B cell (primary cell): ENCODE results near the gene GJA9. TPM values are rescaled to one million over a fixed set of nuclear protein-coding genes. Genes with fewer than 3 reads are reported as not detected.
A peak's percentile ranks its signal among the peaks of the same experiment; 100 is the strongest.

Experiments
- ATAC-seq: fragments of 200-7000 bp; cut with Tn5 transposase; one replicate; pipeline ENCODE4 v1.10.0; 2021; ENCODE audit warnings: low read depth, mild to moderate bottlenecking, moderate number of reproducible peaks, moderate library complexity
- CTCF ChIA-PET: fragments of 350-600 bp; sonication (Branson Sonifier 250); formaldehyde crosslinking; loops from one replicate; lab custom pipeline; 2021; ENCODE audit warnings: antibody characterized with exemption, inconsistent platforms; lab: Charles Lee
- POLR2A ChIA-PET: fragments of 350-600 bp; sonication (Branson Sonifier 250); formaldehyde crosslinking; loops from one replicate; lab custom pipeline; 2021; ENCODE audit warnings: antibody characterized with exemption; lab: Charles Lee
- DNase-seq: peaks from one replicate; pipeline ENCODE4 v3.0.0; 2013
- H2AFZ ChIP-seq: 2 replicates; pipeline ENCODE4 v1.6.1; 2012; ENCODE audit warnings: mild to moderate bottlenecking, low read depth, low read length; ENCODE audit not compliant: insufficient read depth, poor library complexity, severe bottlenecking
- H3K27ac ChIP-seq, 2 donors: 1 replicate in 1 of 2; 2 replicates in 1 of 2; pipeline ENCODE4 v1.5.1; 2012 to 2013; ENCODE audit warnings: low read length in 2 of 2, mild to moderate bottlenecking in 2 of 2, moderate library complexity in 1 of 2
- H3K27me3 ChIP-seq, 4 experiments: fragments of 200-600 bp in 1 of 4; sonication (generic) in 1 of 4; replicated peaks in 1 of 4; 1 replicate in 2 of 4; 2 replicates in 2 of 4; pipeline versions ENCODE4 v1.6.1 to v1.7.0; 2013 to 2016; ENCODE audit warnings: low read length in 3 of 4, mild to moderate bottlenecking in 2 of 4, mixed read lengths in 1 of 4, moderate library complexity in 1 of 4; ENCODE audit not compliant: insufficient read depth in 4 of 4, control insufficient read depth in 3 of 4; ENCODE audit errors: control extremely low read depth in 1 of 4
- H3K36me3 ChIP-seq, 2 experiments: replicated peaks in 1 of 2; 1 replicate in 1 of 2; 2 replicates in 1 of 2; pipeline versions ENCODE4 v1.6.1 to v1.7.1; 2013; ENCODE audit warnings: low read length in 1 of 2; ENCODE audit not compliant: insufficient read depth in 2 of 2, control insufficient read depth in 1 of 2; ENCODE audit errors: control extremely low read depth in 1 of 2, extremely low read depth in 1 of 2
- H3K4me1 ChIP-seq, 2 donors: fragments of 200-600 bp in 1 of 2; sonication (generic) in 1 of 2; 1 replicate in 1 of 2; 2 replicates in 1 of 2; pipeline versions ENCODE4 v1.5.1 to v1.6.1; 2013 to 2017; ENCODE audit warnings: low read length in 2 of 2; ENCODE audit not compliant: control insufficient read depth in 2 of 2, insufficient read depth in 2 of 2
- H3K4me2 ChIP-seq: replicated peaks from 2 replicates; pipeline ENCODE3; 2012; ENCODE audit warnings: mild to moderate bottlenecking, low read depth, low read length; ENCODE audit not compliant: poor library complexity, severe bottlenecking
- H3K4me3 ChIP-seq, 5 experiments: fragments of 200-600 bp in 1 of 5; sonication (generic) in 1 of 5; 1 replicate in 3 of 5; 2 replicates in 2 of 5; pipeline versions ENCODE4 v1.5.1 to v1.7.0; 2011 to 2016; ENCODE audit warnings: low read length in 4 of 5, mild to moderate bottlenecking in 4 of 5, low read depth in 2 of 5, control low read depth in 1 of 5, moderate library complexity in 1 of 5; ENCODE audit not compliant: insufficient read depth in 1 of 5; ENCODE audit errors: control extremely low read depth in 1 of 5, extremely low read depth in 1 of 5
- H3K79me2 ChIP-seq: fragments of 200-600 bp; sonication (generic); one replicate; pipeline ENCODE4 v1.6.0; 2016; ENCODE audit warnings: low read length; ENCODE audit not compliant: control insufficient read depth, insufficient read depth
- H3K9ac ChIP-seq: fragments of 200-600 bp; sonication (generic); 2 replicates; pipeline ENCODE4 v1.6.1; 2017; ENCODE audit warnings: mild to moderate bottlenecking, low read length, moderate library complexity
- H3K9me3 ChIP-seq, 3 donors: one replicate each; pipeline versions ENCODE4 v1.6.1 to v1.7.1; 2013; ENCODE audit warnings: low read length in 2 of 3; ENCODE audit not compliant: control insufficient read depth in 2 of 3, insufficient read depth in 1 of 3; ENCODE audit errors: control extremely low read depth in 1 of 3
- H4K20me1 ChIP-seq: 2 replicates; pipeline ENCODE4 v1.6.0; 2012; ENCODE audit warnings: mild to moderate bottlenecking, low read length; ENCODE audit not compliant: insufficient read depth, control insufficient read depth, poor library complexity, severe bottlenecking
- H3K27ac Mint-ChIP-seq: one replicate; pipeline ENCODE4 v1.8.0; 2021; ENCODE audit warnings: mixed read lengths
- H3K27me3 Mint-ChIP-seq: one replicate; pipeline ENCODE4 v1.8.0; 2021; ENCODE audit warnings: mixed read lengths
- H3K4me1 Mint-ChIP-seq: one replicate; pipeline ENCODE4 v1.8.0; 2021; ENCODE audit warnings: mixed read lengths
- H3K4me3 Mint-ChIP-seq: one replicate; pipeline ENCODE4 v1.8.0; 2021; ENCODE audit warnings: mixed read lengths
- H3K9me3 Mint-ChIP-seq: one replicate; pipeline ENCODE4 v1.8.0; 2022; ENCODE audit warnings: mixed read lengths; ENCODE audit not compliant: insufficient read depth
- CTCF ChIP-seq: fragments of 200-600 bp; IDR thresholded peaks from one replicate; pipeline ENCODE4 v1.8.0; 2022; ENCODE audit warnings: antibody characterized with exemption, mild to moderate bottlenecking
- EZH2 ChIP-seq: IDR thresholded peaks from 2 replicates; pipeline ENCODE4 v1.6.1; 2012; ENCODE audit warnings: borderline replicate concordance, low read depth, mild to moderate bottlenecking, moderate library complexity, low read length; ENCODE audit not compliant: insufficient read depth, poor library complexity, severe bottlenecking
- WGBS: methylation state at CpG from one replicate; pipeline ENCODE4 v1.1.5; 2013; ENCODE audit warnings: missing lambda C conversion rate; ENCODE audit not compliant: insufficient coverage; 5-methylcytosine and 5-hydroxymethylcytosine counted together
- intact Hi-C: fragments of 100-400 bp; cut with micrococcal nuclease; formaldehyde crosslinking; loops from one replicate; pipeline ENCODE4 v1.10.0; 2022
- polyA plus RNA-seq: library from polyadenylated mRNA; depleted of rRNA; stranded (reverse); fragments of >200 nt; gene quantifications from 2 replicates; pipeline ENCODE4 v1.2.3, GENCODE V29; 2012
- total RNA-seq, 2 donors: library from RNA; stranded (reverse); fragments of 120-200 nt in 1 of 2; gene quantifications; 1 replicate in 1 of 2; 2 replicates in 1 of 2; pipeline versions ENCODE4 v1.2.3 to v1.2.4, GENCODE V29; 2013 to 2022

Gene GJA9
- total and polyA plus RNA-seq, 2 donors (not counting 1 experiment from before 2014, with no cell fraction given) = not detected

- TF ChIP-seq EZH2 (no peak), CTCF (no peak)
- no peaks in the 10 kb centered on the region for H4K20me1 ChIP-seq
- Mint-ChIP-seq H3K4me3 (peak within 1 kb of the TSS; percentile 94), H3K27ac (peak within 1 kb of the TSS; percentile 92), H3K27me3 (no peaks in the 10 kb centered on the region), H3K4me1 (peaks cover 26% of the 10 kb centered on the region), H3K9me3 (no peaks in the 10 kb centered on the region)
- intact Hi-C loops = loop anchor here (1.0 to 5.0 kb wide), 3 partner anchors 14 to 154 kb away; partner anchors contain the start of genes AKIRIN1, NDUFS5 and RRAGC
- H3K36me3 ChIP-seq = no peaks in the 10 kb centered on the region
- peaks cover 42% of the 10 kb centered on the region for H3K79me2 ChIP-seq
- WGBS = under 1% methylated on average over 60 of the region's 69 CpGs
- DNase-seq (peak; percentile 97), ATAC-seq (peak; percentile 99)
- no peaks in the 10 kb centered on the region for H3K9me3 ChIP-seq
- peak within 1 kb of the TSS; percentile 91 for H3K9ac ChIP-seq
- H3K4me1 ChIP-seq = peaks cover 13 to 21% of the 10 kb centered on the region in 2 donors
- peak within 1 kb of the TSS; percentile 94 for H2AFZ ChIP-seq
- H3K27ac ChIP-seq = peak within 1 kb of the TSS; percentile 39 to 82
- H3K4me3 ChIP-seq = peak within 1 kb of the TSS; percentile 77 to 93 (median 85)
- H3K4me2 ChIP-seq = peak within 1 kb of the TSS; percentile 88
- POLR2A ChIA-PET = interaction anchor here (0.5 to 2.8 kb wide), 4 partner anchors 14 to 859 kb away, joined by 3 to 16 read pairs (median 6); partner anchors contain the start of gene RRAGC
- H3K27me3 ChIP-seq = no peaks in the 10 kb centered on the region
- CTCF ChIA-PET = interaction anchor here (1.6 kb wide), 2 partner anchors 11 to 54 kb away, joined by 3 to 4 read pairs; no protein-coding TSS in a partner anchor
Measured at GRCh38 chr1:38873027-38873969, 8.1 kb downstream of the GJA9 start, which contains the start of gene MYCBP. Gene MYCBP, minus strand, starts transcription at chr1:38873348. Its CDS starts 43 bp downstream, at chr1:38873305.
